Measurements from ENCODE around the gene TNNC2. TPM values are rescaled to one million over a fixed set of nuclear protein-coding genes. Genes with fewer than 3 reads are reported as not detected.

TNNC2 gene
- total RNA-seq, 1 experiment from 2014 or later: not detected

DNA sequence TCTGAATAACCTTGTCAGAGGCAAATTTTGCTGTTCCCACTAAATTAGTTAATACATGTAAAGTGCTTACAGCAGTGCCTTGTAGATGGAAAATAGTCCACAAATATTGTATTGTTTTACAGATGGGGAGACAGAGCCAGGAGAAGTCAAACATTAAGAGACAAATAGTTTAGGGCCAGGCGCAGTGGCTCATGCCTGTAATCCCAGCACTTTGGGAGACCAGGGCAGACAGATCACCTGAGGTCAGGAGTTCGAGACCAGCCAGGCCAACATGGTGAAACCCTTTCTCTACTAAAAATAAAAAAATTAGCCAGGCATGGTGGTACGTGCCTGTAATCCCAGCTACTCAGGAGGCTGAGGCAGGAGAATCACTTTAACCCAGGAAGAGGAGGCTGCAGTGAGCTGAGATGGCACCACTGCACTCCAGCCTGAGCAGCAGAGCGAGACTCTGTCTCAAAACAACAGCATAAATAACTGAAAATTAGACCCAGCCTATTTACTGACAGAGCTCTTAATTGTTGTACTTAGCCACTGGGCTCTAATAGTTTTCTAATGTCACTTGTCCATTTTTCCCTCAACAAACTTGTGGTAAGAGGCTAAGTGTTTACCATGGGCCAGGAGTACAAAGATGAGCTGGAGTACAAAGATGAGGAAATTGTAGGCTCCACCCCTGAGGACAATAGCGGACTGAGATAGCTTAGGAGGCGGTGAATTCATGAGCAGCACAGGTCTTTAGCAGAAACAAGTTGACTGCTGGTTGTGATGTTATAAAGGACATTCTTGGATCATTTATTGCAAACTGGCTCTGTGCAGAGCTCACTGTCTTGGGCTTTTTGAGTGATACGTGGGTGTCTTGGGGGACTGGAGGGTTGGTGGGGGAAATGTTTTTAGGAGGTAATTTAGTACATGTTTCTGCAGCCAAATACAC lies 36.7 kb upstream of the TNNC2 start:
- CTCF ChIA-PET: interaction anchor here (1.3 kb wide), 1 partner anchor 8 kb away, joined by 3 read pairs; no protein-coding TSS in a partner anchor
- Mint-ChIP-seq H3K27me3 (ENCODE audit: unreplicated experiment) (no peaks in the 10 kb centered on the region), H3K4me3 (ENCODE audit: low read depth, unreplicated experiment) (no peak overlapping the region), H3K36me3 (ENCODE audit: insufficient read depth, unreplicated experiment) (no peaks in the 10 kb centered on the region), H3K9me3 (ENCODE audit: low read depth, unreplicated experiment) (peaks cover 3% of the 10 kb centered on the region), H3K4me1 (ENCODE audit: low read depth, unreplicated experiment) (peaks cover 36% of the 10 kb centered on the region), H3K27ac (ENCODE audit: unreplicated experiment) (no peak overlapping the region)
- no TSS peak for BruUV-seq (replicated peaks)
- DNase-seq: no peak
- intact Hi-C loops (cut with micrococcal nuclease; ENCODE audit: unreplicated experiment): no loop called here
- TF ChIP-seq, protein P1, sequence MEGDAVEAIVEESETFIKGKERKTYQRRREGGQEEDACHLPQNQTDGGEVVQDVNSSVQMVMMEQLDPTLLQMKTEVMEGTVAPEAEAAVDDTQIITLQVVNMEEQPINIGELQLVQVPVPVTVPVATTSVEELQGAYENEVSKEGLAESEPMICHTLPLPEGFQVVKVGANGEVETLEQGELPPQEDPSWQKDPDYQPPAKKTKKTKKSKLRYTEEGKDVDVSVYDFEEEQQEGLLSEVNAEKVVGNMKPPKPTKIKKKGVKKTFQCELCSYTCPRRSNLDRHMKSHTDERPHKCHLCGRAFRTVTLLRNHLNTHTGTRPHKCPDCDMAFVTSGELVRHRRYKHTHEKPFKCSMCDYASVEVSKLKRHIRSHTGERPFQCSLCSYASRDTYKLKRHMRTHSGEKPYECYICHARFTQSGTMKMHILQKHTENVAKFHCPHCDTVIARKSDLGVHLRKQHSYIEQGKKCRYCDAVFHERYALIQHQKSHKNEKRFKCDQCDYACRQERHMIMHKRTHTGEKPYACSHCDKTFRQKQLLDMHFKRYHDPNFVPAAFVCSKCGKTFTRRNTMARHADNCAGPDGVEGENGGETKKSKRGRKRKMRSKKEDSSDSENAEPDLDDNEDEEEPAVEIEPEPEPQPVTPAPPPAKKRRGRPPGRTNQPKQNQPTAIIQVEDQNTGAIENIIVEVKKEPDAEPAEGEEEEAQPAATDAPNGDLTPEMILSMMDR (IDR thresholded peaks at IDR 0.05; ENCODE audit: unreplicated experiment): no peak

DNA sequence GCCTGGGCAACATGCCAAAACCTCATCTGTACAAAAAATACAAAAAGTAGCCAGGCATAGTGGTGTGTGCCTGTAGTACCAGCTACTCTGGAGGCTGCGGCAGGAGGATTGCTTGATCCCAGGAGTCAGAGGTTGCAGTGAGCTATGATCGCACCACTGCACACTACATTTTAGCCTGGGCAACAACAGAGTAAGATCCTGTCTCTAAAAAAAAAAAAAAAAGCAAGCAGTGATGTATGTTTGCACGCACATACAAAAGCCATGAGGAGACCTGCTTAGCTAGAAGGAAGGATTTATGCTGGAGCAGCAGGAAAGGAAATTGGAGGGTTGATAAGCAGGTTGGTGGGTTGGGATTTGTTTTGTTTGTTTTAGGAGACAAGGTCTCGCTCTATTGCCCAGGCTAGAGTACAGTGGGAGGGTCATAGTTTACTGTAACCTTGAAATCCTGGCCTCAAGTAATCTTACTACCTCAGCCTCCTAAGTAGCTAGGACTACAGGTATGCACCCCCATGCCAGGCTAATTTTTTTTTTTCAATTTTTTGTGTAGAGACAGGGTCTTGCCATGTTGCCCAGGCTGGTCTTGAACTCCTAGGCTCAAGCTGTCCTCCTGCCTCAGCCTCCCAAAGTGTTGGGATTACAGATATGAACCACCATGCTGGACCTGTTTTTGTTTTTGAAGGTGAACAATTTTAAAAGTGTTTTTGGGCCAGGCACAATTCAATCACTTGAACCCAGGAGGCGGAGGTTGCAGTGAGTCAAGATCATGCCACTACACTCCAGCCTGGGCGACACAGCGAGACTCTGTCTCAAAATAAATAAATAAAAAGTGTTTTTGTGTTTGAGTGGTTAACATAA lies 34.3 kb upstream of the TNNC2 start:
- peak; percentile 30 for DNase-seq
- Mint-ChIP-seq H3K27ac (ENCODE audit: unreplicated experiment) (no peak overlapping the region), H3K36me3 (ENCODE audit: insufficient read depth, unreplicated experiment) (peaks cover 21% of the 10 kb centered on the region), H3K4me3 (ENCODE audit: low read depth, unreplicated experiment) (no peak overlapping the region), H3K9me3 (ENCODE audit: low read depth, unreplicated experiment) (peaks cover 3% of the 10 kb centered on the region), H3K4me1 (ENCODE audit: low read depth, unreplicated experiment) (peaks cover 38% of the 10 kb centered on the region), H3K27me3 (ENCODE audit: unreplicated experiment) (no peaks in the 10 kb centered on the region)
- intact Hi-C loops (cut with micrococcal nuclease; ENCODE audit: unreplicated experiment): no loop called here
- CTCF ChIA-PET: no interaction called here
- TF ChIP-seq, protein P1 (IDR thresholded peaks at IDR 0.05; ENCODE audit: unreplicated experiment): no peak
- BruUV-seq (replicated peaks): no TSS peak

DNA sequence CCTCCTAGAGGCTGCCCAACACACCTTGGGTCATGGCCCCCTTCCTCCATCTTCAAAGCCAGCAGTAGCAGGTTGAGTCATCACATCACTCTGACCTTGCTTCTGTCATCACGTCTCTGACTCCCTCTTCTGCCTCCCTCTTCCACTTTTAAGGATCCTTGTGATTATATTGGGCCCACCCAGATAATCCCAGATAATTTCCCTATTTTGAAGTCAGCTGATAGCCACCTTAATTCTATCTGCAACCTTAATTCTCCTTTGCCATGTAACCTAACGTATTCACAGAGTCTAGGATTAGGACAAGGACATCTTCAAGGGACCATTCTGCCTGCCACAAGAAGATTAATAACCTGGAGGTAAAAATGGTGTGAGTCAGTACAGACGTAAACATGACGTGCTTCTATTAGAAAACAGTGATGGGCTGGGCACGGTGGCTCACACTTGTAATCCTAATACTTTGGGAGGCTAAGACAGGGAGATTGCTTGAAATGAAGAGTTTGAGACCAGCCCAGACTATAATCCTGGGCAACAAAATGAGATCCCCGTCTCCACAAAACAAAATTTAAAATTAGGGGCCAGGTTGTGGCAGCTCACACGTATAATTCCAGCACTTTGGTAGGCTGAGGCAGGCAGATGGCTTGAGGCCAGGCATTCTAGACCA lies 33.6 kb upstream of the TNNC2 start:
- Mint-ChIP-seq H3K27me3 (ENCODE audit: unreplicated experiment) (no peaks in the 10 kb centered on the region), H3K9me3 (ENCODE audit: low read depth, unreplicated experiment) (peaks cover 3% of the 10 kb centered on the region), H3K36me3 (ENCODE audit: insufficient read depth, unreplicated experiment) (peaks cover 26% of the 10 kb centered on the region), H3K4me3 (ENCODE audit: low read depth, unreplicated experiment) (no peak overlapping the region), H3K4me1 (ENCODE audit: low read depth, unreplicated experiment) (peaks cover 38% of the 10 kb centered on the region), H3K27ac (ENCODE audit: unreplicated experiment) (no peak overlapping the region)
- BruUV-seq (replicated peaks): no TSS peak
- intact Hi-C loops (cut with micrococcal nuclease; ENCODE audit: unreplicated experiment): no loop called here
- DNase-seq: no peak
- TF ChIP-seq, protein P1 (IDR thresholded peaks at IDR 0.05; ENCODE audit: unreplicated experiment): no peak
- CTCF ChIA-PET: no interaction called here

GRCh38 chr20:45859916-45860315 lies 32.8 kb upstream of the TNNC2 start:
- no peak for DNase-seq
- intact Hi-C loops (cut with micrococcal nuclease; ENCODE audit: unreplicated experiment): no loop called here
- Mint-ChIP-seq H3K27me3 (ENCODE audit: unreplicated experiment) (no peaks in the 10 kb centered on the region), H3K9me3 (ENCODE audit: low read depth, unreplicated experiment) (peaks cover 3% of the 10 kb centered on the region), H3K4me3 (ENCODE audit: low read depth, unreplicated experiment) (no peak overlapping the region), H3K27ac (ENCODE audit: unreplicated experiment) (no peak overlapping the region), H3K4me1 (ENCODE audit: low read depth, unreplicated experiment) (peaks cover 38% of the 10 kb centered on the region), H3K36me3 (ENCODE audit: insufficient read depth, unreplicated experiment) (peaks cover 26% of the 10 kb centered on the region)
- CTCF ChIA-PET: no interaction called here
- TF ChIP-seq, protein P1 (IDR thresholded peaks at IDR 0.05; ENCODE audit: unreplicated experiment): no peak
- no TSS peak for BruUV-seq (replicated peaks)

All from Calu3 (cell line).